Measurements from ENCODE around the gene MYMX. TPM values are rescaled to one million over a fixed set of nuclear protein-coding genes. Genes with fewer than 3 reads are reported as not detected.

The MYMX gene
- polyA plus RNA-seq, 1 donor from 2014 or later, result not detected

GRCh38 chr6:44254191-44255104 is 37.7 kb downstream of the MYMX start:
- Histone ChIP-seq H3K9ac (ENCODE audit: low read length) (peak overlapping the region; percentile 1), H3K4me3 (ENCODE audit: low read length) (peak overlapping the region; percentile 98)
- TF ChIP-seq MXI1 (conservative IDR thresholded peaks at IDR 0.05; ENCODE audit: poor library complexity, severe bottlenecking) (no peak), POLR2AphosphoS5 (IDR thresholded peaks at IDR 0.05) (peak; percentile 38), EP300 (conservative IDR thresholded peaks at IDR 0.05; ENCODE audit: poor library complexity, severe bottlenecking) (no peak)

GRCh38 chr6:44255105-44255808 is 38.5 kb downstream of the MYMX start:
- Histone ChIP-seq H3K9ac (ENCODE audit: low read length) (peak overlapping the region; percentile 96), H2AFZ (ENCODE audit: low read depth, low read length) (no peak overlapping the region), H3K27me3 (ENCODE audit: insufficient read depth, low read depth, low read length) (no peaks in the 10 kb centered on the region), H3K4me3 (ENCODE audit: low read length) (peak overlapping the region; percentile 98), H3K9me3 (ENCODE audit: low read length) (no peaks in the 10 kb centered on the region), H3K27ac (ENCODE audit: low read length) (no peak overlapping the region), H3K9me2 (ENCODE audit: insufficient read depth, low read length) (no peaks in the 10 kb centered on the region), H3K79me2 (replicated peaks; ENCODE audit: insufficient read depth, low read length) (peaks cover 34% of the 10 kb centered on the region), H3K36me3 (ENCODE audit: insufficient read depth, low read length) (peaks cover 12% of the 10 kb centered on the region), H3F3A (ENCODE audit: insufficient read depth, low read length, poor library complexity, severe bottlenecking) (no peaks in the 10 kb centered on the region), H3K4me2 (ENCODE audit: low read length) (peak overlapping the region; percentile 94), H4K20me1 (ENCODE audit: insufficient read depth) (no peaks in the 10 kb centered on the region)
- TF ChIP-seq SMC3 (conservative IDR thresholded peaks at IDR 0.05; ENCODE audit: poor library complexity) (no peak), POLR2AphosphoS5 (IDR thresholded peaks at IDR 0.05) (peak; percentile 6)

More at GRCh38 chr6:44254191-44255104, 37.7 kb downstream of the MYMX start:
- Histone ChIP-seq H3K27ac (ENCODE audit: low read length) (no peak overlapping the region), H3F3A (ENCODE audit: insufficient read depth, low read length, poor library complexity, severe bottlenecking) (no peaks in the 10 kb centered on the region), H3K4me2 (ENCODE audit: low read length) (no peak overlapping the region), H2AFZ (ENCODE audit: low read depth, low read length) (no peak overlapping the region), H4K20me1 (ENCODE audit: insufficient read depth) (peaks cover 5% of the 10 kb centered on the region), H3K27me3 (ENCODE audit: insufficient read depth, low read depth, low read length) (no peaks in the 10 kb centered on the region), H3K9me3 (ENCODE audit: low read length) (no peaks in the 10 kb centered on the region), H3K9me2 (ENCODE audit: insufficient read depth, low read length) (no peaks in the 10 kb centered on the region), H3K79me2 (replicated peaks; ENCODE audit: insufficient read depth, low read length) (peaks cover 42% of the 10 kb centered on the region), H3K36me3 (ENCODE audit: insufficient read depth, low read length) (peaks cover 16% of the 10 kb centered on the region)

- H3K36me3 ChIP-seq (ENCODE audit: insufficient read depth, low read length), result peaks cover 8% of the 10 kb centered on the region
- peak overlapping the region; percentile 98 for H3K4me3 ChIP-seq (ENCODE audit: low read length)
- peak overlapping the region; percentile 94 for H3K4me2 ChIP-seq (ENCODE audit: low read length)
- H3F3A ChIP-seq (ENCODE audit: insufficient read depth, low read length, poor library complexity, severe bottlenecking), result no peaks in the 10 kb centered on the region
- peaks cover 27% of the 10 kb centered on the region for H3K79me2 ChIP-seq (replicated peaks; ENCODE audit: insufficient read depth, low read length)
- H3K9me3 ChIP-seq (ENCODE audit: low read length), result no peaks in the 10 kb centered on the region
- H3K9ac ChIP-seq (ENCODE audit: low read length), result peak overlapping the region; percentile 96
- H4K20me1 ChIP-seq (ENCODE audit: insufficient read depth), result no peaks in the 10 kb centered on the region
- no peaks in the 10 kb centered on the region for H3K9me2 ChIP-seq (ENCODE audit: insufficient read depth, low read length)
- H3K27me3 ChIP-seq (ENCODE audit: insufficient read depth, low read depth, low read length), result no peaks in the 10 kb centered on the region
- TF ChIP-seq POLR2AphosphoS5 (IDR thresholded peaks at IDR 0.05), result peak; percentile 11
- no peak for TF ChIP-seq MXI1 (conservative IDR thresholded peaks at IDR 0.05; ENCODE audit: poor library complexity, severe bottlenecking)
- peak overlapping the region; percentile 86 for H3K27ac ChIP-seq (ENCODE audit: low read length)
- peak overlapping the region; percentile 94 for H2AFZ ChIP-seq (ENCODE audit: low read depth, low read length)
These were observed 39.4 kb downstream of the MYMX start for GRCh38 chr6:44255871-44256774.

- H3F3A ChIP-seq (ENCODE audit: insufficient read depth, low read length, poor library complexity, severe bottlenecking), result no peaks in the 10 kb centered on the region
- peak overlapping the region; percentile 96 for H3K9ac ChIP-seq (ENCODE audit: low read length)
- H3K9me3 ChIP-seq (ENCODE audit: low read length), result no peaks in the 10 kb centered on the region
- H3K79me2 ChIP-seq (replicated peaks; ENCODE audit: insufficient read depth, low read length), result peaks cover 24% of the 10 kb centered on the region
- H3K36me3 ChIP-seq (ENCODE audit: insufficient read depth, low read length), result peaks cover 3% of the 10 kb centered on the region
- no peaks in the 10 kb centered on the region for H3K27me3 ChIP-seq (ENCODE audit: insufficient read depth, low read depth, low read length)
- peak overlapping the region; percentile 98 for H3K4me3 ChIP-seq (ENCODE audit: low read length)
- no peaks in the 10 kb centered on the region for H4K20me1 ChIP-seq (ENCODE audit: insufficient read depth)
- no peak for TF ChIP-seq MXI1 (conservative IDR thresholded peaks at IDR 0.05; ENCODE audit: poor library complexity, severe bottlenecking)
- no peak for TF ChIP-seq REST (IDR thresholded peaks at IDR 0.05; ENCODE audit: borderline replicate concordance)
- no peak for TF ChIP-seq SMC3 (conservative IDR thresholded peaks at IDR 0.05; ENCODE audit: poor library complexity)
- no peak for TF ChIP-seq EP300 (conservative IDR thresholded peaks at IDR 0.05; ENCODE audit: poor library complexity, severe bottlenecking)
- no peak for TF ChIP-seq POLR2AphosphoS5 (IDR thresholded peaks at IDR 0.05)
- H2AFZ ChIP-seq (ENCODE audit: low read depth, low read length), result peak overlapping the region; percentile 94
- H3K4me2 ChIP-seq (ENCODE audit: low read length), result peak overlapping the region; percentile 94
- peak overlapping the region; percentile 86 for H3K27ac ChIP-seq (ENCODE audit: low read length)
- no peaks in the 10 kb centered on the region for H3K9me2 ChIP-seq (ENCODE audit: insufficient read depth, low read length)
These were observed 40.0 kb downstream of the MYMX start for GRCh38 chr6:44256775-44257024.

All from neural cell (in vitro differentiated cells).